H9 (cell line): ENCODE results near the gene TDP2. TPM values are rescaled to one million over a fixed set of nuclear protein-coding genes. Genes with fewer than 3 reads are reported as not detected.

ENCODE experiments used
- DNase-seq: peaks from one replicate; pipeline ENCODE4 v3.0.0-alpha.2; 2017
- H2AFZ ChIP-seq: one replicate; pipeline ENCODE4 v1.6.1; 2013; ENCODE audit warnings: mild to moderate bottlenecking, low read length, control low read depth, moderate library complexity
- H2AK5ac ChIP-seq: 2 replicates; pipeline ENCODE4 v1.6.1; 2013; ENCODE audit warnings: low read length, control low read depth, mixed read lengths; ENCODE audit not compliant: insufficient read length
- H2BK120ac ChIP-seq: one replicate; pipeline ENCODE4 v1.6.1; 2013; ENCODE audit warnings: low read depth, mild to moderate bottlenecking, low read length, control low read depth, inconsistent platforms; ENCODE audit not compliant: poor library complexity, severe bottlenecking
- H2BK12ac ChIP-seq: 2 replicates; pipeline ENCODE4 v1.6.1; 2013; ENCODE audit warnings: low read length, control low read depth, mixed read lengths, low read depth; ENCODE audit not compliant: insufficient read length
- H2BK15ac ChIP-seq: 2 replicates; pipeline ENCODE4 v1.6.1; 2013; ENCODE audit warnings: low read depth, low read length, control low read depth
- H2BK20ac ChIP-seq: one replicate; pipeline ENCODE4 v1.6.1; 2013; ENCODE audit warnings: low read depth, mild to moderate bottlenecking, low read length, control low read depth, inconsistent platforms; ENCODE audit not compliant: poor library complexity, severe bottlenecking
- H2BK5ac ChIP-seq: 2 replicates; pipeline ENCODE4 v1.6.1; 2013; ENCODE audit warnings: low read length, control low read depth, mixed read lengths; ENCODE audit not compliant: insufficient read length
- H3K14ac ChIP-seq: 2 replicates; pipeline ENCODE4 v1.6.1; 2013; ENCODE audit warnings: low read length, control low read depth; ENCODE audit not compliant: insufficient read depth
- H3K18ac ChIP-seq: 2 replicates; pipeline ENCODE4 v1.6.1; 2013; ENCODE audit warnings: low read depth, mild to moderate bottlenecking, mixed read lengths, low read length, control low read depth; ENCODE audit not compliant: insufficient read length
- H3K23ac ChIP-seq: 2 replicates; pipeline ENCODE4 v1.6.1; 2013; ENCODE audit warnings: low read length, control low read depth, mixed read lengths, low read depth; ENCODE audit not compliant: insufficient read length
- H3K23me2 ChIP-seq: 2 replicates; pipeline ENCODE4 v1.6.1; 2013; ENCODE audit warnings: low read depth, mild to moderate bottlenecking, mixed read lengths, low read length, control low read depth; ENCODE audit not compliant: insufficient read length, poor library complexity, severe bottlenecking
- H3K27ac ChIP-seq: 2 replicates; pipeline ENCODE4 v1.5.1; 2013; ENCODE audit warnings: low read length, control low read depth, mixed read lengths, low read depth; ENCODE audit not compliant: insufficient read length
- H3K27me3 ChIP-seq: 2 replicates; pipeline ENCODE4 v1.6.1; 2013; ENCODE audit warnings: low read length, control low read depth, inconsistent platforms; ENCODE audit not compliant: insufficient read depth
- H3K4ac ChIP-seq: 2 replicates; pipeline ENCODE4 v1.6.1; 2013; ENCODE audit warnings: low read depth, mild to moderate bottlenecking, control low read depth, inconsistent platforms, low read length, moderate library complexity
- H3K4me1 ChIP-seq: 2 replicates; pipeline ENCODE4 v1.6.1; 2013; ENCODE audit warnings: low read length, control low read depth, inconsistent platforms; ENCODE audit not compliant: insufficient read depth
- H3K4me2 ChIP-seq: 2 replicates; pipeline ENCODE4 v1.6.1; 2013; ENCODE audit warnings: low read length, control low read depth, mixed read lengths; ENCODE audit not compliant: insufficient read length, insufficient read depth
- H3K56ac ChIP-seq: 2 replicates; pipeline ENCODE4 v1.6.1; 2013; ENCODE audit warnings: low read depth, mild to moderate bottlenecking, mixed read lengths, low read length, control low read depth; ENCODE audit not compliant: insufficient read length
- H3K79me1 ChIP-seq: 2 replicates; pipeline ENCODE4 v1.6.1; 2013; ENCODE audit warnings: low read depth, mild to moderate bottlenecking, moderate library complexity, low read length, control low read depth, inconsistent platforms; ENCODE audit not compliant: insufficient read depth, poor library complexity, severe bottlenecking
- H3K79me2 ChIP-seq: 2 replicates; pipeline ENCODE4 v1.6.1; 2013; ENCODE audit warnings: low read length, control low read depth, inconsistent platforms; ENCODE audit not compliant: insufficient read depth
- H3K9ac ChIP-seq: 2 replicates; pipeline ENCODE4 v1.6.1; 2013; ENCODE audit warnings: low read length, control low read depth, mixed read lengths; ENCODE audit not compliant: insufficient read length; ENCODE audit errors: extremely low read depth
- H3K9me3 ChIP-seq: one replicate; pipeline ENCODE4 v1.6.1; 2013; ENCODE audit warnings: low read depth, low read length, inconsistent platforms; ENCODE audit not compliant: control insufficient read depth
- H3T11ph ChIP-seq: one replicate; pipeline ENCODE4 v1.6.1; 2013; ENCODE audit warnings: mild to moderate bottlenecking, low read length, control low read depth, inconsistent platforms
- H4K20me1 ChIP-seq: one replicate; pipeline ENCODE4 v1.6.1; 2013; ENCODE audit not compliant: control insufficient read depth, insufficient read length, insufficient read depth
- H4K5ac ChIP-seq: 2 replicates; pipeline ENCODE4 v1.6.1; 2013; ENCODE audit warnings: low read depth, mild to moderate bottlenecking, mixed read lengths, low read length, control low read depth; ENCODE audit not compliant: insufficient read length
- H4K8ac ChIP-seq: replicated peaks from 2 replicates; pipeline ENCODE4 v1.6.1; 2013; ENCODE audit warnings: low read length, control low read depth, mixed read lengths, low read depth; ENCODE audit not compliant: insufficient read length
- H4K91ac ChIP-seq: 2 replicates; pipeline ENCODE4 v1.6.1; 2013; ENCODE audit warnings: low read depth, mild to moderate bottlenecking, moderate library complexity, mixed read lengths, low read length, control low read depth; ENCODE audit not compliant: insufficient read length
- H3K27ac Mint-ChIP-seq, 3 experiments: 2 replicates in 2 of 3; 3 replicates in 1 of 3; pipeline ENCODE4 v1.8.0; 2020 to 2021; ENCODE audit warnings: mixed read lengths in 3 of 3, mild to moderate bottlenecking in 1 of 3, moderate library complexity in 1 of 3
- H3K27me3 Mint-ChIP-seq: 2 replicates; pipeline ENCODE4 v1.8.0; 2021; ENCODE audit warnings: low read depth, mild to moderate bottlenecking, moderate library complexity, mixed read lengths
- H3K36me3 Mint-ChIP-seq, 3 experiments: 2 replicates in 2 of 3; 3 replicates in 1 of 3; pipeline ENCODE4 v1.8.0; 2020 to 2021; ENCODE audit warnings: low read depth in 3 of 3, mixed read lengths in 3 of 3; ENCODE audit not compliant: insufficient read depth in 1 of 3
- H3K4me1 Mint-ChIP-seq, 2 experiments: 2 replicates each; pipeline ENCODE4 v1.8.0; 2020; ENCODE audit warnings: mixed read lengths in 2 of 2
- H3K4me3 Mint-ChIP-seq, 2 experiments: 2 replicates in 1 of 2; 3 replicates in 1 of 2; pipeline ENCODE4 v1.8.0; 2020 to 2021; ENCODE audit warnings: mild to moderate bottlenecking in 2 of 2, mixed read lengths in 2 of 2, moderate library complexity in 1 of 2
- H3K9me3 Mint-ChIP-seq, 2 experiments: 2 replicates in 1 of 2; 3 replicates in 1 of 2; pipeline ENCODE4 v1.8.0; 2020; ENCODE audit warnings: mild to moderate bottlenecking in 2 of 2, mixed read lengths in 2 of 2, moderate library complexity in 1 of 2
- WGBS: extraction: QIAGEN DNeasy Blood & Tissue Kit; methylation state at CpG from one replicate; pipeline ENCODE4 v1.1.7; 2013; ENCODE audit warnings: missing lambda C conversion rate, low lambda C conversion rate, mixed read lengths; ENCODE audit not compliant: insufficient read length; ENCODE audit errors: extremely low coverage; 5-methylcytosine and 5-hydroxymethylcytosine counted together
- long read RNA-seq: library from polyadenylated mRNA; unstranded; transcript quantifications from one replicate; pipeline ENCODE4 v2.0.0, GENCODE V29; 2020
- total RNA-seq: library from RNA; stranded (reverse); gene quantifications from 2 replicates; pipeline ENCODE4 v1.2.1, GENCODE V29; 2021
- TF ChIP-seq, protein P1 (sequence below): fragments of 200-600 bp; sonication (generic); conservative IDR thresholded peaks from 3 replicates; pipeline ENCODE4 v1.8.0; 2021; ENCODE audit warnings: antibody characterized with exemption, mild to moderate bottlenecking

The TDP2 gene, protein sequence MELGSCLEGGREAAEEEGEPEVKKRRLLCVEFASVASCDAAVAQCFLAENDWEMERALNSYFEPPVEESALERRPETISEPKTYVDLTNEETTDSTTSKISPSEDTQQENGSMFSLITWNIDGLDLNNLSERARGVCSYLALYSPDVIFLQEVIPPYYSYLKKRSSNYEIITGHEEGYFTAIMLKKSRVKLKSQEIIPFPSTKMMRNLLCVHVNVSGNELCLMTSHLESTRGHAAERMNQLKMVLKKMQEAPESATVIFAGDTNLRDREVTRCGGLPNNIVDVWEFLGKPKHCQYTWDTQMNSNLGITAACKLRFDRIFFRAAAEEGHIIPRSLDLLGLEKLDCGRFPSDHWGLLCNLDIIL
- total RNA-seq, result 54.7 and 55.6 TPM in 2 replicates
- long read RNA-seq, transcript TDP2-202 (7 exons, 2,071 nt), result major isoform, 140 of 177 reads
- long read RNA-seq, partial matches to known transcripts, result 20 of 177 reads
- long read RNA-seq, other reads (novel, unspliced or antisense), result 15 of 177 reads

DNA sequence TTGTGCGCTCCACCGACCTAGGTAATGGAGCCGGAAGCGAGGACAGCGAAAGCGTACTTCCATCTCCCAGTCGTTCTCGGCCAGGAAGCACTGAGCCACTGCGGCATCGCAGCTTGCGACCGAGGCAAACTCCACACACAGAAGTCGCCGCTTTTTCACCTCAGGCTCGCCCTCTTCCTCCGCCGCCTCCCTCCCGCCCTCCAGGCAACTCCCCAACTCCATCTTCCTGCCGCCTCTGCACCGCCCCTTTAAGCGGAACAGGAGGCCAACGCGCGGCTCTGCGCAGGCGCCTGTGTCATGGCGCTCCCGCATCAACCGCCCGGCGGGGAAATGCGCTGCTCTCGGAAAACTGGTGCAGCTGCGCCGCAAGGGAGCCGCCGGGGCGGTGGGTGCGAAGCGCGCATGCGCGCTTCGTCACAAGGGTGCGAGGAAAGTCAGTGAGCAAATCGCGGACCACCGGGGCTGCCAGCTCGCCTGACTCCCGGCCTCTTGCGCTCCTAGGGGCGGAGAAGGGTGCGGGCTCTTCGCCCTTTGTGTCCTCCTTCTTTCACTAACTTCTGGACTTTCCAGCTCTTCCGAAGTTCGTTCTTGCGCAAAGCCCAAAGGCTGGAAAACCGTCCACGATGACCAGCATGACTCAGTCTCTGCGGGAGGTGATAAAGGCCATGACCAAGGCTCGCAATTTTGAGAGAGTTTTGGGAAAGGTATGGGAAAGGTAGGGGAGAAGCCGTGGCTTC is at the start of gene TDP2, which contains the start of gene ACOT13:
TDP2 (minus strand) TSS at position 259 of the 737 bp plus-strand sequence; CDS start at position 222, 37 bp downstream.
ACOT13 (plus strand) TSS at position 437 of the 737 bp plus-strand sequence; CDS start at position 624, 187 bp downstream.
- Histone ChIP-seq H2BK20ac (no peak within 1 kb of the TSS), H4K8ac (peak within 1 kb of the TSS; percentile 21), H3K18ac (peak within 1 kb of the TSS; percentile 88), H3K27me3 (no peaks in the 10 kb centered on the region), H3K23ac (no peak within 1 kb of the TSS), H4K5ac (peak within 1 kb of the TSS; percentile 88), H2BK15ac (no peak within 1 kb of the TSS), H3K79me2 (peaks cover 8% of the 10 kb centered on the region; the same call in 1 of the 2 replicates), H2AK5ac (no peak within 1 kb of the TSS), H3K9ac (peak within 1 kb of the TSS; percentile 92), H4K91ac (no peak within 1 kb of the TSS), H3K4me2 (peak within 1 kb of the TSS; percentile 85), H4K20me1 (no peaks in the 10 kb centered on the region), H3K14ac (peak within 1 kb of the TSS; percentile 93), H3K4ac (no peak within 1 kb of the TSS), H2AFZ (peak within 1 kb of the TSS; percentile 44), H3K23me2 (peaks cover 12% of the 10 kb centered on the region), H2BK120ac (no peak within 1 kb of the TSS), H3K27ac (peak within 1 kb of the TSS; percentile 82), H3K9me3 (peaks cover 10% of the 10 kb centered on the region), H3K4me1 (no peaks in the 10 kb centered on the region), H3K79me1 (no peaks in the 10 kb centered on the region), H2BK5ac (peak within 1 kb of the TSS; percentile 31), H3K56ac (peak within 1 kb of the TSS; percentile 33), H3T11ph (no peak within 1 kb of the TSS), H2BK12ac (no peak within 1 kb of the TSS)
- H3K36me3 Mint-ChIP-seq, result peaks cover 55 to 75% (median 62%) of the 10 kb centered on the region in 3 experiments
- no CpG with 5 or more reads among the region's 62 CpGs for WGBS
- H3K27me3 Mint-ChIP-seq, result no peaks in the 10 kb centered on the region
- peak within 1 kb of the TSS; percentile 91 to 95 for H3K4me3 Mint-ChIP-seq
- peaks cover 26 to 27% of the 10 kb centered on the region in 2 experiments for H3K4me1 Mint-ChIP-seq
- H3K27ac Mint-ChIP-seq, result peak within 1 kb of the TSS; percentile 99 to 100 (median 99)
- TF ChIP-seq, protein P1, sequence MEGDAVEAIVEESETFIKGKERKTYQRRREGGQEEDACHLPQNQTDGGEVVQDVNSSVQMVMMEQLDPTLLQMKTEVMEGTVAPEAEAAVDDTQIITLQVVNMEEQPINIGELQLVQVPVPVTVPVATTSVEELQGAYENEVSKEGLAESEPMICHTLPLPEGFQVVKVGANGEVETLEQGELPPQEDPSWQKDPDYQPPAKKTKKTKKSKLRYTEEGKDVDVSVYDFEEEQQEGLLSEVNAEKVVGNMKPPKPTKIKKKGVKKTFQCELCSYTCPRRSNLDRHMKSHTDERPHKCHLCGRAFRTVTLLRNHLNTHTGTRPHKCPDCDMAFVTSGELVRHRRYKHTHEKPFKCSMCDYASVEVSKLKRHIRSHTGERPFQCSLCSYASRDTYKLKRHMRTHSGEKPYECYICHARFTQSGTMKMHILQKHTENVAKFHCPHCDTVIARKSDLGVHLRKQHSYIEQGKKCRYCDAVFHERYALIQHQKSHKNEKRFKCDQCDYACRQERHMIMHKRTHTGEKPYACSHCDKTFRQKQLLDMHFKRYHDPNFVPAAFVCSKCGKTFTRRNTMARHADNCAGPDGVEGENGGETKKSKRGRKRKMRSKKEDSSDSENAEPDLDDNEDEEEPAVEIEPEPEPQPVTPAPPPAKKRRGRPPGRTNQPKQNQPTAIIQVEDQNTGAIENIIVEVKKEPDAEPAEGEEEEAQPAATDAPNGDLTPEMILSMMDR, result peak; percentile 67
- peaks cover 28 to 34% of the 10 kb centered on the region in 2 experiments for H3K9me3 Mint-ChIP-seq
- peak; percentile 97 for DNase-seq
